ENCODE data around the gene CENPH.
"Not testable (repeated sequence)": the region's sequence is repeated elsewhere in the genome, so short reads cannot be mapped to it uniquely, and the experiment has no call there.

The CENPH gene

DNA sequence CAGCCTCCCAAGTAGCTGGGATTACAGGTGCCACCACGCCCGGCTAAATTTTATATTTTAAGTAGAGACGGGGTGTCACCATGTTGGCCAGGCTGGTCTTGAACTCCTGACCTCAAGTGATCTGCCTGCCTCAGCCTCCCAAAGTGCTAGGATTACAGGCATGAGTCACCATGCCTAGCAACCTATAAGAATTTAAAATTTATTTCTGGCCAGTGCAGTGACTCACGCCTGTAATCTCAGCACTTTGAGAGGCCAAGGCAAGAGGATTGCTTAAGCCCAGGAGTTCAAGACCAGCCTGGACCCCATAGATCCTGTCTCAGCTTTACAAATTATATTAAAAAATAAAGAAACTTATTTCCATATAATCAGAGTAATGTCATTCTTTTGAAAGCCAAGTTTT, 66.6 kb downstream of the CENPH start:
- DNase-seq, result not testable (repeated sequence)

DNA sequence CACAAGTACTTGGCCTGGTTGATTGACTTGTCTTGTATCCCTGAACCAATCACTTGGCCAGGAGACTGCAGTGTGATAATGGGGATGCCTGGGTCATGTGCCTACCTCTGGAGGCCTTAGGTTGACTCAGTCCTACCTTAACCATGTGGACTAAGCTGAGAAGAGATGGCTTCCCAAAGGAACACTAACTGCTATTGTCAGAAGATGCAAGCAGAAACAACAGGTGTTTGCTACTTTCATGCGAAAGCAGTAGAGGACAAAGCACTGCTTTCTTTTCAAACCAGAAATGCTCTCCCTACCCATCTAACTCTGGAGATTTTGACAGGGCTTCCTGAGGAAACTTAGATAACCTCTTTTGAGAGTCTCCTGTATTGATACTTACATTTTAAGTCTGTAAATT, 68.2 kb downstream of the CENPH start:
- DNase-seq, result no peak

Data from cerebellar nuclear complex (tissue), 1 donor.